DND-41 (cell line): ENCODE measurements around the gene ARHGEF19.

Experiments used
- ATAC-seq: fragments of 200-7000 bp; cut with Tn5 transposase; 3 replicates; pipeline ENCODE4 v1.9.1; 2021; ENCODE audit warnings: low read depth; ENCODE audit not compliant: insufficient read depth
- DNase-seq: peaks from one replicate; pipeline ENCODE4 v3.0.0-alpha.2; 2020
- H2AFZ ChIP-seq: 2 replicates; pipeline ENCODE4 v1.6.0; 2012; ENCODE audit warnings: low read depth, low read length
- H3K27ac ChIP-seq: 2 replicates; pipeline ENCODE4 v1.5.1; 2012; ENCODE audit warnings: low read length, inconsistent platforms
- H3K27me3 ChIP-seq: fragments of 200-600 bp; sonication (generic); 2 replicates; pipeline ENCODE4 v1.6.0; 2012; ENCODE audit warnings: low read length, mild to moderate bottlenecking, inconsistent platforms; ENCODE audit not compliant: insufficient read depth, poor library complexity
- H3K36me3 ChIP-seq: 2 replicates; pipeline ENCODE4 v1.5.1; 2012; ENCODE audit warnings: low read length, inconsistent platforms; ENCODE audit not compliant: insufficient read depth
- H3K4me1 ChIP-seq: 2 replicates; pipeline ENCODE4 v1.5.1; 2012; ENCODE audit warnings: mild to moderate bottlenecking, low read length; ENCODE audit not compliant: insufficient read depth
- H3K4me2 ChIP-seq: 2 replicates; pipeline ENCODE4 v1.6.0; 2012; ENCODE audit warnings: mild to moderate bottlenecking, moderate library complexity, low read length, inconsistent platforms; ENCODE audit not compliant: insufficient read depth
- H3K4me3 ChIP-seq, 2 experiments: fragments of 200-600 bp in 1 of 2; shearing (Covaris generic) in 1 of 2; 2 replicates each; pipeline ENCODE4 v1.5.1; 2012 to 2016; ENCODE audit warnings: inconsistent platforms in 2 of 2, low read length in 2 of 2, mild to moderate bottlenecking in 2 of 2, low read depth in 1 of 2, moderate library complexity in 1 of 2
- H3K79me2 ChIP-seq: 2 replicates; pipeline ENCODE4 v1.6.0; 2012; ENCODE audit warnings: low read length, inconsistent platforms; ENCODE audit not compliant: insufficient read depth
- H3K9ac ChIP-seq: 2 replicates; pipeline ENCODE4 v1.6.0; 2012; ENCODE audit warnings: low read depth, mild to moderate bottlenecking, inconsistent platforms, low read length, moderate library complexity
- H3K9me3 ChIP-seq: 2 replicates; pipeline ENCODE4 v1.5.1; 2012; ENCODE audit warnings: low read length, moderate library complexity, mild to moderate bottlenecking, inconsistent platforms; ENCODE audit not compliant: insufficient read depth, severe bottlenecking
- H4K20me1 ChIP-seq: 2 replicates; pipeline ENCODE4 v1.6.0; 2012; ENCODE audit warnings: low read length; ENCODE audit not compliant: insufficient read depth
- CTCF ChIP-seq: IDR thresholded peaks from 2 replicates; pipeline ENCODE4 v1.5.1; 2012; ENCODE audit warnings: borderline replicate concordance, low read length, moderate library complexity, mild to moderate bottlenecking; ENCODE audit not compliant: poor library complexity, severe bottlenecking; ENCODE audit errors: extremely low read depth
- EZH2 ChIP-seq: IDR thresholded peaks from 3 replicates; pipeline ENCODE4 v1.6.1; 2012; ENCODE audit warnings: borderline replicate concordance, low read depth, mild to moderate bottlenecking, moderate library complexity, low read length, inconsistent platforms; ENCODE audit not compliant: severe bottlenecking

The ARHGEF19 gene

GRCh38 chr1:16172218-16172830 lies 40.1 kb downstream of the ARHGEF19 start:
- no peak overlapping the region for H3K4me3 ChIP-seq
- no peaks in the 10 kb centered on the region for H3K79me2 ChIP-seq
- no peak overlapping the region for H3K9ac ChIP-seq
- no peak for TF ChIP-seq CTCF
- no peak for TF ChIP-seq EZH2
- no peak for DNase-seq
- H3K9me3 ChIP-seq = no peaks in the 10 kb centered on the region
- peaks cover 15% of the 10 kb centered on the region for H4K20me1 ChIP-seq
- H2AFZ ChIP-seq = no peak overlapping the region
- no peak overlapping the region for H3K4me2 ChIP-seq
- no peak overlapping the region for H3K27ac ChIP-seq
- ATAC-seq = no peak
- peaks cover 19% of the 10 kb centered on the region for H3K4me1 ChIP-seq
- H3K27me3 ChIP-seq = peaks cover 16% of the 10 kb centered on the region
- H3K36me3 ChIP-seq = no peaks in the 10 kb centered on the region

- no peaks in the 10 kb centered on the region for H3K9me3 ChIP-seq
- no peak overlapping the region for H3K27ac ChIP-seq
- peaks cover 19% of the 10 kb centered on the region for H3K4me1 ChIP-seq
- H3K79me2 ChIP-seq = no peaks in the 10 kb centered on the region
- H3K9ac ChIP-seq = no peak overlapping the region
- no peak overlapping the region for H3K4me2 ChIP-seq
- TF ChIP-seq EZH2 (no peak), CTCF (no peak)
- H3K36me3 ChIP-seq = no peaks in the 10 kb centered on the region
- ATAC-seq = no peak
- H3K27me3 ChIP-seq = peaks cover 16% of the 10 kb centered on the region
- DNase-seq = no peak
- H2AFZ ChIP-seq = no peak overlapping the region
- peaks cover 18% of the 10 kb centered on the region for H4K20me1 ChIP-seq
- H3K4me3 ChIP-seq = no peak overlapping the region
These were observed 40.9 kb downstream of the ARHGEF19 start for GRCh38 chr1:16171314-16172151.

GRCh38 chr1:16170283-16170673 lies 42.2 kb downstream of the ARHGEF19 start:
- ATAC-seq = no peak

More at GRCh38 chr1:16170283-16170673, 42.2 kb downstream of the ARHGEF19 start:
- Histone ChIP-seq H3K27me3 (peaks cover 21% of the 10 kb centered on the region), H2AFZ (no peak overlapping the region), H3K36me3 (no peaks in the 10 kb centered on the region), H3K4me3 (no peak overlapping the region), H4K20me1 (peaks cover 29% of the 10 kb centered on the region), H3K4me1 (peaks cover 19% of the 10 kb centered on the region), H3K9ac (no peak overlapping the region), H3K4me2 (no peak overlapping the region), H3K9me3 (no peaks in the 10 kb centered on the region), H3K79me2 (no peaks in the 10 kb centered on the region), H3K27ac (no peak overlapping the region)
- DNase-seq = no peak
- TF ChIP-seq CTCF (no peak), EZH2 (no peak)
